Mesodermal cell (in vitro differentiated cells): ENCODE data around the gene SERPINB2.

Experiments
- H3K27ac ChIP-seq: 2 replicates; pipeline ENCODE4 v1.7.0; 2013; ENCODE audit warnings: mild to moderate bottlenecking, low read depth, low read length, moderate library complexity; ENCODE audit not compliant: severe bottlenecking
- H3K36me3 ChIP-seq: 2 replicates; pipeline ENCODE4 v1.7.1; 2013; ENCODE audit warnings: mild to moderate bottlenecking, low read length, moderate library complexity; ENCODE audit not compliant: control insufficient read depth, insufficient read depth
- H3K4me1 ChIP-seq: one replicate; pipeline ENCODE4 v1.7.1; 2013; ENCODE audit warnings: mild to moderate bottlenecking, low read length; ENCODE audit not compliant: insufficient read depth, control insufficient read depth, poor library complexity, severe bottlenecking
- H3K4me3 ChIP-seq: 2 replicates; pipeline ENCODE4 v1.7.0; 2013; ENCODE audit warnings: low read length, control low read depth, mild to moderate bottlenecking; ENCODE audit not compliant: insufficient read depth, poor library complexity, severe bottlenecking; ENCODE audit errors: extremely low read depth
- H3K9me3 ChIP-seq: 2 replicates; pipeline ENCODE4 v1.7.1; 2013; ENCODE audit warnings: mild to moderate bottlenecking, low read length, moderate library complexity; ENCODE audit not compliant: control insufficient read depth
- WGBS, 2 experiments: methylation state at CpG; one replicate each; pipeline ENCODE4 v1.1.5; 2013; ENCODE audit warnings: missing lambda C conversion rate in 2 of 2; ENCODE audit not compliant: insufficient coverage in 2 of 2; 5-methylcytosine and 5-hydroxymethylcytosine counted together

The SERPINB2 gene

GRCh38 chr18:63888470-63889190 is 1.1 kb downstream of the SERPINB2 start:
- no peak overlapping the region for H3K27ac ChIP-seq
- H3K4me3 ChIP-seq = no peak overlapping the region
- WGBS, 2 experiments = 57% methylated on average over 1 of the region's 1 CpG; no CpG with 5 or more reads in 1 of the 2 experiments
- H3K9me3 ChIP-seq = no peaks in the 10 kb centered on the region
- H3K4me1 ChIP-seq = no peaks in the 10 kb centered on the region
- no peaks in the 10 kb centered on the region for H3K36me3 ChIP-seq

- no peaks in the 10 kb centered on the region for H3K36me3 ChIP-seq
- no peak overlapping the region for H3K4me3 ChIP-seq
- no peaks in the 10 kb centered on the region for H3K9me3 ChIP-seq
- H3K4me1 ChIP-seq = no peaks in the 10 kb centered on the region
- no peak overlapping the region for H3K27ac ChIP-seq
- 100% methylated on average over 1 of the region's 2 CpGs; no CpG with 5 or more reads in 1 of the 2 experiments for WGBS, 2 experiments
Measured at GRCh38 chr18:63889626-63890025, 2.1 kb downstream of the SERPINB2 start.

- Histone ChIP-seq H3K9me3 (no peaks in the 10 kb centered on the region), H3K4me3 (no peak overlapping the region), H3K27ac (no peak overlapping the region), H3K4me1 (no peaks in the 10 kb centered on the region), H3K36me3 (no peaks in the 10 kb centered on the region)
- 90 to 98% methylated on average over 5 of the region's 6 CpGs for WGBS, 2 experiments
Measured at GRCh38 chr18:63890237-63890949, 2.9 kb downstream of the SERPINB2 start.

GRCh38 chr18:63890950-63891304 is 3.4 kb downstream of the SERPINB2 start:
- WGBS, 2 experiments = 87 to 96% methylated on average over 2 to 4 of the region's 5 CpGs
- no peak overlapping the region for H3K4me3 ChIP-seq
- no peaks in the 10 kb centered on the region for H3K9me3 ChIP-seq
- no peaks in the 10 kb centered on the region for H3K36me3 ChIP-seq
- H3K27ac ChIP-seq = no peak overlapping the region
- no peaks in the 10 kb centered on the region for H3K4me1 ChIP-seq

GRCh38 chr18:63892566-63892965 is 5.1 kb downstream of the SERPINB2 start:
- WGBS, 2 experiments = 97 to 100% methylated on average over 3 to 4 of the region's 4 CpGs
- Histone ChIP-seq H3K36me3 (no peaks in the 10 kb centered on the region), H3K4me1 (no peaks in the 10 kb centered on the region), H3K9me3 (no peaks in the 10 kb centered on the region), H3K4me3 (no peak overlapping the region), H3K27ac (no peak overlapping the region)

- WGBS, 2 experiments = 86 to 100% methylated on average over 2 to 4 of the region's 6 CpGs
- Histone ChIP-seq H3K9me3 (no peaks in the 10 kb centered on the region), H3K27ac (no peak overlapping the region), H3K4me3 (no peak overlapping the region), H3K4me1 (no peaks in the 10 kb centered on the region), H3K36me3 (no peaks in the 10 kb centered on the region)
Measured at GRCh38 chr18:63894106-63894772, 6.7 kb downstream of the SERPINB2 start.

GRCh38 chr18:63895190-63895589 is 7.7 kb downstream of the SERPINB2 start:
- Histone ChIP-seq H3K4me1 (no peaks in the 10 kb centered on the region), H3K9me3 (no peaks in the 10 kb centered on the region)
- WGBS, 2 experiments = 87 to 100% methylated on average over 1 to 3 of the region's 6 CpGs

GRCh38 chr18:63897072-63897471 is 9.6 kb downstream of the SERPINB2 start:
- Histone ChIP-seq H3K9me3 (no peaks in the 10 kb centered on the region), H3K27ac (no peak overlapping the region), H3K4me1 (no peaks in the 10 kb centered on the region), H3K36me3 (no peaks in the 10 kb centered on the region), H3K4me3 (no peak overlapping the region)
- 75 to 95% methylated on average over 1 to 3 of the region's 4 CpGs for WGBS, 2 experiments

More at GRCh38 chr18:63895190-63895589, 7.7 kb downstream of the SERPINB2 start:
- no peak overlapping the region for H3K4me3 ChIP-seq
- H3K36me3 ChIP-seq = no peaks in the 10 kb centered on the region
- no peak overlapping the region for H3K27ac ChIP-seq

GRCh38 chr18:63899206-63899605 is 11.7 kb downstream of the SERPINB2 start:
- Histone ChIP-seq H3K36me3 (no peaks in the 10 kb centered on the region), H3K4me3 (no peak overlapping the region), H3K4me1 (no peaks in the 10 kb centered on the region), H3K9me3 (no peaks in the 10 kb centered on the region), H3K27ac (no peak overlapping the region)

GRCh38 chr18:63903851-63904570 is 16.5 kb downstream of the SERPINB2 start:
- Histone ChIP-seq H3K4me3 (no peak overlapping the region), H3K36me3 (no peaks in the 10 kb centered on the region), H3K27ac (no peak overlapping the region), H3K9me3 (no peaks in the 10 kb centered on the region), H3K4me1 (no peaks in the 10 kb centered on the region)
- 78 to 85% methylated on average over 1 of the region's 1 CpG for WGBS, 2 experiments
